HG03064 (cell line): Measurements from ENCODE around the gene DAAM1.

Source experiments
- ATAC-seq: cut with Tn5 transposase; IDR thresholded peaks from one replicate; pipeline ENCODE4 v1.9.1; 2021; ENCODE audit warnings: low read depth; ENCODE audit not compliant: unreplicated experiment

The DAAM1 gene

DNA sequence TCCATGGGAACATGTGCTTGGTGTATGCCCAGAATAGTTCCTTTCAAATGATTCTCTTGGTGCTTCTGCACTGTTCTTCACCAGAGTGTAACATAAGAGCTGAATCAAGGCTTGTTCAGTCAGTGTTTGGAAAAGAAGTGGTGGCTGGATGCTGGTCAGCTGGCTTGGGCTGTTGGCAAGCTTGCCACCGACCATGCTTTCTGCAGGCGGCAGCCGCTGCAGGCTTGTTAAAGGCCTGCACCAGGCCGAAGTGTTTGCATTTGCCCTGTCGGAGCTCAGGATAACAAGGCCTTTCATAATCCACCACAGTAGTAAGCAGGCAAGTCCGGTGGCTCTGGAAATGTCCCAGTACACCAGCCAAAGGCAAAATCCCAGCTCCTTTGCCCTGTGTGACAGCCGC lies 26.9 kb downstream of the DAAM1 start:
- no peak for ATAC-seq

DNA sequence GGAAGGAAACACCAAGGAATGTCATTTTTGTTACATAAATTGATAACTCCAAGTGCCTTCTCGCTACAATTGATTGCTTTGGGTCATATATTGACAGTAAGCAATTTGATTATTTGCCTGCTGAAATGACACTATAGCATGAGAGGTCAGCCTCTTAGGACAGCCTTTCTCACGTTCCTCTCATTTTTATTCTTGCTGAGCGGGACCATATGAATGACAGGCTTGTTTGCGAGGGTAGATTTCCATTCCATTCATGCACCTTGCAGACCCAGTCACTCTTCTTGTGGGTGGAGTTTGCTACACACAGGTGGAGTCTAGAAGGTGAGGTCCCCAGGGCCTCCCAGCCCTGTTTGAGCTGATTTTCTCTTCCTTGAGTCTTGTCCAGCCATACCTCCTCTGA lies 27.3 kb downstream of the DAAM1 start:
- ATAC-seq: no peak

DNA sequence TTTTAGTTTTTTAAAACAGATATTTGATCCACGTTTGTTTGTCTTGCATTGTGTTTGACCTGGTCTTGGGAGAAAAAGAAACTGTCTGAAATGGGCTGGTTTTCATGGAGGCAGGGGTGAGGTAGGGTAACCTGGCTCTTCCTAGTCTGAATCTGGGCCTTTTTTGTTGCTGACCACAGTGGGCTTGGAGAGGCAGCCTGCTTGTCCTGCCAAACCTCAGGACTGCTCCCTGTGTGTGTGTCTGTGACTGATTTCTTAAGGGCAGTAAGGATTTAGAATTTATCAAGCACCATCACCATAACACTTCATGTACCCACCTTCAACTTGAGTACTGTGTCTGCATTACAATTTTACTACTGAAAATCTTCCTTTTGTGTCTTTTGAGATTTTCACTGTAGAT lies 28.5 kb downstream of the DAAM1 start:
- no peak for ATAC-seq

DNA sequence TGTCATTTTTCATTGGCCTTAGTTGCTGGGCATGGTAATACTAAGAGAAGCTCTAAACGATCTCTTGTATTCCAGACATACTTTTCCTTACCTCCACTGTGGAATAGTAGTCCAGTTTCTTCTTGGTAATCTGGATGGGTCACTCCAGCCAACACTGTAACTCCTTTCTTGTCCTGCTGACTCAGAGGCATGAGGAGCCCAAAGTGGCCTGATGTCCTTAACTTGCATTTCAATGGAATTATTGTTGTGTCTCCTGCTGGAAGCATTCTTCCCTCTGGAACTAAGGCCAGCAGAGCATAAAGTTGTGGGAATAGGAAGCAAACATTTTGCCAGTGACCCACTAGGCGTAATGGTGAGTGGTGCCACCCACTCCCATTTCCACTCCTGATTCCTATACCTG lies 33.1 kb downstream of the DAAM1 start:
- ATAC-seq: no peak

DNA sequence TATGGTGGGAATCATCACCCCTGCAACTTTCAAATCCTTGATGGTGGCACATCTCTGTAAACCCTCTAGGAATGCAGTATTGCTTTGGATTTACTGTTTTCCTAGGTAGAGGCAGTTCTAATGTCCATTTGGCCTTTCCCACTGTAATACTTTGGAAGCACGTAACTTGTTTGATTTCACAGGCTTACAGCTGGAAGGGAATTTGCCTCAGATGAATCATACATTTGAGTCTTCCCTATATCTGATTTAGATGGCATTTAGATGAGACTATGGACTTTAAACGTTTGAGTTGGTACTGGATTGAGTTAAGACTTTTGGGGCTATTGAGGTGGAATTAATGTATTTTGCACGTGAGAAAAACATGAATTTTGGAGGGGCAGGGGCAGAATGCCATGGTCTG lies 35.9 kb downstream of the DAAM1 start:
- no peak for ATAC-seq

DNA sequence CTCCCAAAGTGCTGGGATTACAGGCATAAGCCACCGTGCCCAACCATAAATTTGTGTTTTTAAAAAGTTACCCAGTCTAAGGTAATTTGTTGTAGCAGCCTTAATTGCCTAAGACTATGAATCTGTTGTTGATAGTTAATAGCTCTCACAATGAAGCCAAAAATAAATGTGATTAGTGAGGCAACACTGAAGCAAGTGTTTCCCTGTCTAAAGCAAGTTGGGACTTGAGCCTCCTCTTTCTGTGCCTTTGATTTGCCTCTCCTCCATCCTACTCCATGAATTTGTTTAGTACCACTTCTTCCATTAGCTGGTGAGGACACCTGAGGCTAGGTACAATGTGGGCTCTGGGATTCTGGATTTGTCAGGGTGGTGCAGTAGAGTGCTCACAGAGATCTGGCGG lies 36.8 kb downstream of the DAAM1 start:
- ATAC-seq: no peak

DNA sequence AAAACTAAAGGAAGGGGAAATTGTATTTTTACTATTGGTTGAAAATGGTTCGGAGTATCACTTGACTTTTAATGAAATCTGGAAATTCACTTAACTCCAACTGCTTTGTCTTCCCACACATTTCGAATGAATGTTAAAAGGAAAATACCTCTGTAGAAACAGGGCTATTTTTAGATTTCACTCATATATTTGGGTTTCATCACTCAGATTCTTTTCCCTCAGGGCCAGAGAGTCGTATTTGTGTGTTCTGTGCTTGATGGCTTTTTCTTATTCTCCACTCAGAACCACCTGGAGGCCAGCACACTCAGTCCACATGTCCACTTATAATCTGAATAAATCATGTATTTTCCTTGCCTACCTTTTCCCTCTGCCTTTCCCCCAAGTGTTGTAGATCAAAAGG lies 40.0 kb downstream of the DAAM1 start:
- ATAC-seq: no peak

DNA sequence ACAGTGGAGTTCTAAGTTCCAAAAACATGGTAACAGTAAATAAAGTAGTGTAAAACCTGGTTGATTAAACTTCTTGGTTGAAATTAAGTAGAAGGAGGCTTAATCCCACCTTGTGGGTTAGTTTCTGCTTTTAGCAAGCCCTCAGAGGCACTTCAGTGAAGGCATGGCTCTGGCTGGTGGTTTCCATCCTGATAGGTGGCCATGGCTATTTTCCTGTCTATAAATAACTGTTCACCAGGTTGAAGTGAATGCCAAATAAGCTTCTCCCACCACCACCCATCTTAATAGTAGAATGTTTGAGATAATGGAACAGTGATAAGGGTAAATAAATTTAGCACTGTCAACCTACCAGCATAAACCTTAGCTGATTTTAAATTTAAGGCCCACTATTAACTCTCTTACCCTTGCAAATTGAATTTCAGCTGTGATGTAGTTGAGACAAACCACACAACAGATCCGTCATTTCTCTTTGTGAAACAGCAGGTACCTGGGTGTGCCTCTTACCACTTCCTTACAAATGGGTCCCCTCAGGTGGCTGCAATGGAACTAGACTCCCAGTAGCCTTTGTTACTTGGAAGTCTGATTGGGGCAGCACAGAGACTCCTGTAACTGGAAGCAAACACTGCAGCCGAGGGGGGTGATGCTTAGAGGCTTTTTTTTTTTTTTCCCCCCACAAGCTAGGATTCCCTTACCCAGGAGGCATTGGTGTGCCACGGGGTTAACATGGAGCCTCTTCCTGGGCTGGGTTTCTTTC lies 41.4 kb downstream of the DAAM1 start:
- no peak for ATAC-seq

DNA sequence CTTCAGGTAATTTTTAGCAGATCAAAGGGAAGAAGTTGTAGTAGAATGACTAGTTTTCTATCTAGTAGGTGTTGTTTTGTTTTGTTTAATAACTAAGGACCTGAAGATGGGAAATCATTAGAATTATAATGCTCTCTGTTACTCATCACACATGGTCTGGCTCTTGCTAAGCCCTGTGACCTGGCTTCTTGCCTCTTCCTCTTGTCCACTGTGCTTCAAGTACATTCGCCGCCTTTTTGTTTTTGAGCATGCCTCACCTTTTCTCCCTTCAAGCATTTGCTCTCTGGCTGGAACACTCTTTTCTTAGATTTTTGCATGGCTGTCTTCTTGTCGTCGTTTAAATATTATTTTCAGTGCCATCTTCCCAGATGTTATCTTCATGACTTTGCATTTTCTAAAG lies 47.7 kb downstream of the DAAM1 start:
- no peak for ATAC-seq

DNA sequence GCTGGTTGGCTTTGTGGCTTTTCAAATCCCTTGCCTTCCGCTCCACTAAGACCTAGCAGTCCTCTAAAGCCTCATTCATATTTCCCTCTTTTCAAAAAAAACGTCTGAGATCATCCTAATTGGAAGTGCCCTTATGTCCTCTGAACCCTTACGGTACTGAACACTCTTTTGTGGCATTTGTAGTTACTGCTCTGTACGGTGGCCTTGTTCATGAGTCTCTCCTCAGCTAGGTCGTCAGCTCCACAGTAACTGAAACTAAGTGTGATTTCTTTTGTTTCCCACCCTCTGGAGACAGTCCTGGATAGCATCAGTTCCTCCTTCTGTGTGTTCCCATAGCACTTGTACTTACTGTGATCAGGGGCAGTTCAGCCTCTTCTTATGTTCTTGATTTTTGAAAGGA lies 49.7 kb downstream of the DAAM1 start:
- ATAC-seq: no peak

DNA sequence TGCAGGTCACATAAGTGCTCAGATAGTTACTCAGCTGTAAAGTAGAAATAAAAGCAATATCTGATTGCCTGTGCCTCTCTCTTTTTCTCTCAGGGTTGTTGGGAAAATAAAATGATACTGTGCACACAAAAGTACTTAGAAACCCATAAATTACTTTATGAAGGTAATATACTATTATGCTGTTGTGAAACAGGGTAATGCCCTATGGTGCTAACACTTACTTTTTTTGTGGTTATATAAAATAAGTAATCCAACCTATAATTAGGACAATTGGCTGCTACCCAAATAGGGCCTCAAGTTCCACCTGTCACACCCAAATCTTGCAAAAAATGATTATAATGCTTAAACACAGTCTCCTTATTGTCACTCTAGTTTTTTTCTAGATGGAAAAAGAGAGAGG lies 50.6 kb downstream of the DAAM1 start:
- ATAC-seq: no peak

DNA sequence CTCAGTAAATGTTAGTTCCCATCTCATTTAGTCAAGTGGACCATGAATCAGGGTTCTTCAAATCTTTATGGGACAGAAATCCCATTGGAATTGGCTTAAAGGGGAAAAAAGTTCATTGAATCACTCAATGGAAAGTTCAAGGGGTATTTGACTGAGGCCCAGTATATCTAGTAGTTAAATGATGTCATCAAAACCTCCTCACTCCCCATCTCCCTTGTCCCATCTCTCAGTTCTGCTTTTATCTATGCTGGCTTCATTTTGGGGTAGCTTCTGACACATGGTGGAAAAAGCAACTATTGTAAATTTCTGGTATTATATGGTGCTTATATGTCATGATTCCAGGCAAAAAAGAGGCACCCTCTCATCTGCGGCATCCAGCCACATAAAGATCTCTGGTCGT lies 51.9 kb downstream of the DAAM1 start:
- ATAC-seq: peak; percentile 72

DNA sequence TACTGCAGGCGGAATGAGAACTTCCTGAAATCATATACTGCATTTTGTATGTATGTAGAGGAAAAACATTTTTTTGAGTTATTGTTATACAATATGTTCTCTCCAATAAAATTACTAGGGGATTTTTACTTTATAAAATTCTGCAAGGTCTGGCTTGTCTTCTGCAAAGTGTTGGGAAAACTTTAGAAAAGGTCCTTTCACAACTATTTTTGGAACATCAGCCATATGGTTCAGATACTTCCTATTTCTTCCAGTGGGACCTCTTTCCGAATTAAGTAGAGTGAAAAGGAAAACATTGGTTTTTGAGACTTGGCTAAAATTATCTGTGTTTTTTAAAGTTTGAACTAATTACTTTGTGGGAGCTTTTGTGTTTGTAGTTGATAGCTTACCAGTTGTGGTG lies 52.7 kb downstream of the DAAM1 start:
- ATAC-seq: no peak

DNA sequence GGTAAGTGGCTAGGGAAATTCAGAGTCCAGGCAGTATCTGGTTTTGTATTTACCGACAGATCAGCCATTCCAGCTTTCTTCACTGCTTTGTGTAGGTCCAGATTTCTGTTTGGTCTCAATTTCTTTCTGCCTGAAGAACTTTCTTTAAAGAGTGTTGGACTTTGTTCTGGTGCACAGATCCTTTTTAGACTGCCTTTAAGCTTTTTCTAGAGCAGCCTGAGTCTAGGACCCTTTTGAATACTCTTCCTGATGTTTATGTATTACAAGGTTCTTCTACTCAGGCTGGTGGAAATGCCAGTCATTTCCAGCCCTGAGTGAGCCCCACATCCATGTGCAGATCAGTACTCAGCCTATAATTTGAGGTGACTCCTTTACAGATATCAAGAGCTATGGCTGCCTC lies 54.7 kb downstream of the DAAM1 start:
- no peak for ATAC-seq

DNA sequence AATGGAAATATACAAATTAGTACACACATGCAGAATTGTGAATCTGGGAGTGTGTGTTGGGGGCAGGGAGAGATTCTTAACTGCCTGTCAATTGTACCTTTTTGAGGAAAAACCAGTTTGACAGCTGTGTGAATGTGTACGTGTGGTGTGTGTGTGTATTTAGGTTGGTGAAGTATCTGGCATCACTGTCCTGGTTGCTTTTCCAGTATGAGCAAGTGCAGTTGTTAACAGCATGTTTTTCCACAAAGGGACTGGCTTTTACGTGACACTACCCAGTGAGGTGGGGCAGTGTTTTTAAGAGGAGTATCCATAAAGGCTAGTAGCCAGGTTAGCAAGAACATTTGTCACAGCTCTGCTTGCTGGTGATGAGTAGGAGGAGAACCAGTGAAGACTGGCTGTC lies 56.1 kb downstream of the DAAM1 start:
- ATAC-seq: no peak

DNA sequence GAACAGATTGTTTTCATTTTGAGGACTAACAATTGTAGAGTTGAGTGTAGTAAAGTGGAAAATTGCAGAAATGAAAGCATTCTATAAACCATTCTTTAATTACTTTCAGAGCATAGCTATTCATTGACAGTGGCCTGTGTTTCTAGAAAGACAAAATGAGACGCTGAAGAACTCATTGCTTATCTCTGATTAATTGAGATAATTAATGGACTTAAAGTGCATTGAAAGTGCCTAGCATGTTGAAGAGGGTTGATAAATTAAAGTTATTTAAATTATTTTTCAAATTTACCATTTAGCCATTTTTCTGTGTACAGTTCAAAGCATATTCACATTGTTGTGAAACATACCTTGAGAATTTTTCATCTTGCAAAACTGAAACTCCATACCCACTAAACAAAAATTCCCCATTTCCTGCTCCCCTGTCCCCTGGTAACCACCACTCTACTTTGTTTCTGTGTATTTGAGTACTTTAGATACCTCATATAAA lies 57.4 kb downstream of the DAAM1 start:
- ATAC-seq: peak; percentile 86

DNA sequence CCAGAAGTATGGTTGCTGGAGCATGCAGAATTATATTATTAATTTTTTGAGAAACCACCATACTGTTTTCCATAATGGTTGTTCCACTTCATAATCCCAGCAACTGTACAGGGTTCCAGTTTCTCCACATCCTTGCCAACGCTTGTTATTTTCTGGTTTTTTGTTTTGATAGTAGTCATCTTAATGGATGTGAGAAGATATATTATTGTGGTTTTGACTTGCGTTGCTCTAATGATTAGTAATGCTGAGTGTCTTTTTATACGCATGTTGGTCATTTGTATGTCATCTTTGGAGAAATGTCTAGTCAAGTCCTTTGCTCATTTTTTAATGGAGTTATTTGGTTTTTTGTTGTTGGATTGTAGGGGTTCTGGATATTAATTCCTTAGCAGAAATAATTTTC lies 58.1 kb downstream of the DAAM1 start:
- ATAC-seq: no peak

DNA sequence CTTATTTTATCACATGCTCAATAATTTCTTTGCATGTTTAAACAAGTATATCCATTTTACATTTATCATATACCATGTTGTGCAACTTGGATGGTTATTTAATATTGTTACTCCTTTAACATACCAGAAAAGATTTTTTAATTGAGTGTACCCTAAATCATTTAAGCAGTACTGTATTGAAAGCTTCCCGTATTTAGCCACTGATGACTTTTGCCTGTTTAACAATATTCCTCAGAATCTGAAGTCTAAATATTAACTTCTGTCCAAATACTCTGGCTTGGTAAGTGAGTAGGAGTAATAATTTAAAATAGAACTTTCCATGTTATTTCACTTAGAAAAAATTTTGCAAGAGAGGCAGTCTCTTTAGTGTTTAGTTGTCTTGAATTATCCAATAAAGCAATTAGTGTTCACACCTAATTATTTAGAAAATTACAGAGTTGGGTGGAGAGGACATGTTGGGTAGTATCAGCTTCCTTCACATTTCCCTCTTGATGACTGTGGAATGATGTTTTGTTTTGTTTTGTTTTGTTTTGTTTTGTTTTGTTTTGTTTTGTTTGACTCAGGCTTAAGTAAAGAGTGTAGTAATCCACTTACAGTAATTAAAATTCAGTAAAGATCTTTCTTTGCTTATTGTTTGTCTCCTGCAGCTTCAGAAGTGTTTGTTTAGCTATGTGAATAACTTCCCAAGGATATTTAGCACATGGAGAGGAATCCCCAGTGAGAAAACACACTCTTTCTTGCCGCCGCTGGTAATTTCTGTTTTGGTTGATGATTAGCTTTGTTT lies 59.5 kb downstream of the DAAM1 start:
- ATAC-seq: no peak

DNA sequence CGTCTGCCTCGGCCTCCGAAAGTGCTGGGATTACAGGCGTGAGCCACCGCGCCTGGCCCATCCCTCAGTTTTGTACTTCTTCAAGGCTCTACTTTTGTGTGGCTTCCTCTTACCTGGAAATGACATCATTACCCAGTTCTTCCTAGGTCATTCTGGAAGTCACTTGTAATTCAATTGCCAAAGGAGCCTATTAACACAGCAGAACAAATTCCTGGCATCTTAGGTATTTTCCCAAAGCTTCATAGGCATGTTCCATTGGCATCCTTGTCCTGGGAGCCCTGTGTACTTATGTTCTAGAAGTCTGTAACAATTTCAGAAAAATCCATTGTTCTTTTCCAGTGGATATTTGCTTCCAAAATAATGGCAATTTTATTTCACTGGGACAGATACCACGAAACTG lies 60.6 kb downstream of the DAAM1 start:
- ATAC-seq: no peak

DNA sequence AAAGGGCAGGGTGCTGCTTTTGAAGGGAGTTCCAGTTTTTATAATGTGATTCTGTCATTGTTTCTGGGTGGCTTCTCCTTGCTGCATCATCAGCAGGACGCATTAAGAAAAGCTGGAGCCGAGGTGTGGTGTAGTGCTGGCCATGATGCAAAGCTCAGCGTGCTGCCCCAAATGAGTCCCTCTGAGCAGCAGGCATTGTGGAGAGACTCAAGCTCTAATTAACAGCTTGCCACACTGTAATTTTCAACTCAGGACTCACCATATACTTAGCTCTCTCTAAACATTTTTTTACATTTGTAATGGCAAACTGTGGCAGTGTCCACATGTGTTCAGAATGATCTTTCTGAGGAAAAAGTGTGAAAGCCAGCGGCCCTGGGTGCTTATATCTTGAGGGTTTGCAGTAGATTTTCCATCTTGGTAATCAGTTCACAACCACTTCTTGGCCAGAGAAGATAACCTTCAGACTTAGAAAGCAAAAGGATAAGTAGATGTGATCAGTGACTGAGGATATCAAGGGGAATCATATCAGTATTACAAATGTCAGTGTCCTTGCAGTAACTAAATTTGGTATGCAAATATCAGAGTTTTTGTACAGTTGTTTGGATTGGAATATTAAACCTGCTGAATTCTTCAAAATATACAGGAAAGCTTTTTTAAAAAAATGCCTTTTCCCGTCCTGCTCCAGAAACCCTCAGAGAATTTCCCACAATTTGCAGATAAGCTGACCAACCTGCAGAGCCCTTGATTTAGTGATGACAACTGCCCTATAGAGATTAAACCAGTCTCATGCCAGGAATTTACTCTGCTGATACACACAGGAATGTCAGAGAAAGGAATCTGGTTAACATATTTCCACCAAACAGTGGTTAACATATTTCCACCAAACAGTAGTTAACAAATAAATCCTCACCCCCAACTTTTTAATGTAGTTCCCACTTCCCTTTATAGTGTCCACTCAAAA lies 63.6 kb downstream of the DAAM1 start:
- no peak for ATAC-seq
